Loucy (cell line): ENCODE results near the gene PLN.

Source experiments
- H2AFZ ChIP-seq: fragments of 200-600 bp; sonication (generic); 2 replicates; pipeline ENCODE4 v1.6.0; 2016; ENCODE audit warnings: antibody characterized with exemption, mild to moderate bottlenecking, low read length, moderate library complexity
- H3F3A ChIP-seq: fragments of 200-600 bp; 2 replicates; pipeline ENCODE4 v1.6.0; 2016; ENCODE audit warnings: antibody characterized with exemption, low read depth, mild to moderate bottlenecking
- H3K27me3 ChIP-seq: fragments of 200-600 bp; sonication (generic); 2 replicates; pipeline ENCODE4 v1.6.1; 2014; ENCODE audit warnings: low read length, mild to moderate bottlenecking; ENCODE audit not compliant: insufficient read depth, poor library complexity, severe bottlenecking
- H3K36me3 ChIP-seq: fragments of 200-600 bp; sonication (generic); 2 replicates; pipeline ENCODE4 v1.6.1; 2016; ENCODE audit warnings: low read length; ENCODE audit not compliant: insufficient read depth
- H3K4me1 ChIP-seq: fragments of 200-600 bp; sonication (generic); 2 replicates; pipeline ENCODE4 v1.5.1; 2014; ENCODE audit warnings: low read length, mild to moderate bottlenecking; ENCODE audit not compliant: insufficient read depth, poor library complexity, severe bottlenecking
- H3K4me2 ChIP-seq: fragments of 200-600 bp; sonication (generic); 2 replicates; pipeline ENCODE4 v1.6.0; 2014; ENCODE audit warnings: antibody characterized with exemption, low read length, low read depth, mild to moderate bottlenecking; ENCODE audit not compliant: poor library complexity, severe bottlenecking
- H3K4me3 ChIP-seq: fragments of 200-600 bp; sonication (generic); 2 replicates; pipeline ENCODE4 v1.5.1; 2014; ENCODE audit warnings: low read length, mild to moderate bottlenecking, mixed read lengths; ENCODE audit not compliant: poor library complexity, severe bottlenecking
- H3K79me2 ChIP-seq: fragments of 200-600 bp; sonication (generic); 2 replicates; pipeline ENCODE4 v1.6.1; 2014; ENCODE audit warnings: low read length; ENCODE audit not compliant: insufficient read depth
- H3K9ac ChIP-seq: fragments of 200-600 bp; sonication (generic); 2 replicates; pipeline ENCODE4 v1.6.0; 2014; ENCODE audit warnings: mild to moderate bottlenecking, low read depth, low read length, moderate library complexity; ENCODE audit not compliant: poor library complexity, severe bottlenecking
- H3K9me2 ChIP-seq: fragments of 200-600 bp; sonication (generic); replicated peaks from 2 replicates; pipeline ENCODE4 v1.6.1; 2016; ENCODE audit warnings: low read depth, low read length, mixed read lengths
- H3K9me3 ChIP-seq: fragments of 200-600 bp; sonication (generic); 2 replicates; pipeline ENCODE4 v1.6.1; 2014; ENCODE audit warnings: mild to moderate bottlenecking, antibody characterized with exemption, low read length, low read depth; ENCODE audit not compliant: insufficient read depth
- H4K20me1 ChIP-seq: fragments of 200-600 bp; sonication (generic); 2 replicates; pipeline ENCODE4 v1.6.0; 2014; ENCODE audit warnings: antibody characterized with exemption, low read length, mild to moderate bottlenecking; ENCODE audit not compliant: insufficient read depth, poor library complexity, severe bottlenecking
- EZH2phosphoT487 ChIP-seq: fragments of 200-600 bp; IDR thresholded peaks from 2 replicates; pipeline ENCODE4 v1.6.1; 2018; ENCODE audit warnings: antibody characterized with exemption, mild to moderate bottlenecking, moderate library complexity, borderline replicate concordance
- TF ChIP-seq, protein P1 (sequence below): fragments of 200-600 bp; sonication (generic); conservative IDR thresholded peaks from 2 replicates; pipeline ENCODE4 v1.5.1; 2014; ENCODE audit warnings: mild to moderate bottlenecking, antibody characterized with exemption, low read length

The PLN gene

DNA sequence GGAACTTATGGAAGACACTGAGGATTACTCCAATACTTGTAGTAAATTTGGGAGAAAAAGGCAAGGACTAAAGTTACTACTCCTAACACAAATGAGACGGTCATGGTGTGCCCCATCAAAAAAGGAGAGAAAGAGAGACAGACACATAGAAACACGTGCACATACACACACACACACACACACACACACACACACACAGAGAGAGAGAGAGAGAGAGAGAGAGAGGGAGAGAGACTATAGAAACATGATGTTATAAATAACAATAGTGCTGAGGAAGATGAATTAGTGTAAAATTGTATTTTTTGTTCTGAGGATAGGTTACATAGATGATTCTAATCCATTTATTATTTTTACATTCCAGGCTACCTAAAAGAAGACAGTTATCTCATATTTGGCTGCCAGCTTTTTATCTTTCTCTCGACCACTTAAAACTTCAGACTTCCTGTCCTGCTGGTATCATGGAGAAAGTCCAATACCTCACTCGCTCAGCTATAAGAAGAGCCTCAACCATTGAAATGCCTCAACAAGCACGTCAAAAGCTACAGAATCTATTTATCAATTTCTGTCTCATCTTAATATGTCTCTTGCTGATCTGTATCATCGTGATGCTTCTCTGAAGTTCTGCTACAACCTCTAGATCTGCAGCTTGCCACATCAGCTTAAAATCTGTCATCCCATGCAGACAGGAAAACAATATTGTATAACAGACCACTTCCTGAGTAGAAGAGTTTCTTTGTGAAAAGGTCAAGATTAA lies 10.5 kb downstream of the PLN start:
- H2AFZ ChIP-seq = no peak overlapping the region
- H3K4me1 ChIP-seq = peaks cover 33% of the 10 kb centered on the region
- H3K9me3 ChIP-seq = no peaks in the 10 kb centered on the region
- H3K27me3 ChIP-seq = no peaks in the 10 kb centered on the region
- peaks cover 9% of the 10 kb centered on the region for H3K36me3 ChIP-seq
- H3K79me2 ChIP-seq = peaks cover 41% of the 10 kb centered on the region
- no peak for TF ChIP-seq EZH2phosphoT487
- TF ChIP-seq, protein P1, sequence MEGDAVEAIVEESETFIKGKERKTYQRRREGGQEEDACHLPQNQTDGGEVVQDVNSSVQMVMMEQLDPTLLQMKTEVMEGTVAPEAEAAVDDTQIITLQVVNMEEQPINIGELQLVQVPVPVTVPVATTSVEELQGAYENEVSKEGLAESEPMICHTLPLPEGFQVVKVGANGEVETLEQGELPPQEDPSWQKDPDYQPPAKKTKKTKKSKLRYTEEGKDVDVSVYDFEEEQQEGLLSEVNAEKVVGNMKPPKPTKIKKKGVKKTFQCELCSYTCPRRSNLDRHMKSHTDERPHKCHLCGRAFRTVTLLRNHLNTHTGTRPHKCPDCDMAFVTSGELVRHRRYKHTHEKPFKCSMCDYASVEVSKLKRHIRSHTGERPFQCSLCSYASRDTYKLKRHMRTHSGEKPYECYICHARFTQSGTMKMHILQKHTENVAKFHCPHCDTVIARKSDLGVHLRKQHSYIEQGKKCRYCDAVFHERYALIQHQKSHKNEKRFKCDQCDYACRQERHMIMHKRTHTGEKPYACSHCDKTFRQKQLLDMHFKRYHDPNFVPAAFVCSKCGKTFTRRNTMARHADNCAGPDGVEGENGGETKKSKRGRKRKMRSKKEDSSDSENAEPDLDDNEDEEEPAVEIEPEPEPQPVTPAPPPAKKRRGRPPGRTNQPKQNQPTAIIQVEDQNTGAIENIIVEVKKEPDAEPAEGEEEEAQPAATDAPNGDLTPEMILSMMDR = no peak
- peak overlapping the region; percentile 53 for H3K4me3 ChIP-seq
- H3K9ac ChIP-seq = peak overlapping the region; percentile 7
- no peaks in the 10 kb centered on the region for H3K9me2 ChIP-seq
- peak overlapping the region; percentile 75 for H3K4me2 ChIP-seq
- peaks cover 11% of the 10 kb centered on the region; the same call in 1 of the 2 replicates for H3F3A ChIP-seq
- H4K20me1 ChIP-seq = no peaks in the 10 kb centered on the region

DNA sequence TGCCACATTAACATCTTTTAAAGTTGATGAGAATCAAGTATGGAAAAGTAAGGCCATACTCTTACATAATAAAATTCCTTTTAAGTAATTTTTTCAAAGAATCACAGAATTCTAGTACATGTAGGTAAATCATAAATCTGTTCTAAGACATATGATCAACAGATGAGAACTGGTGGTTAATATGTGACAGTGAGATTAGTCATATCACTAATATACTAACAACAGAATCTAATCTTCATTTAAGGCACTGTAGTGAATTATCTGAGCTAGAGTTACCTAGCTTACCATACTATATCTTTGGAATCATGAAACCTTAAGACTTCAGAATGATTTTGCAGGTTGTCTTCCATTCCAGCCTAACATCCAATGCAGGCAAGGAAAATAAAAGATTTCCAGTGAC lies 11.6 kb downstream of the PLN start:
- Histone ChIP-seq H3K36me3 (peaks cover 10% of the 10 kb centered on the region), H3K9me2 (no peaks in the 10 kb centered on the region), H3K9me3 (no peaks in the 10 kb centered on the region), H3K9ac (no peak overlapping the region), H2AFZ (no peak overlapping the region), H3K27me3 (no peaks in the 10 kb centered on the region), H3K79me2 (peaks cover 46% of the 10 kb centered on the region), H3K4me1 (peaks cover 32% of the 10 kb centered on the region), H4K20me1 (no peaks in the 10 kb centered on the region), H3F3A (peaks cover 11% of the 10 kb centered on the region; the same call in 1 of the 2 replicates), H3K4me3 (peak overlapping the region; percentile 53), H3K4me2 (peak overlapping the region; percentile 75)
- TF ChIP-seq, protein P1 = no peak
- TF ChIP-seq EZH2phosphoT487 = no peak

DNA sequence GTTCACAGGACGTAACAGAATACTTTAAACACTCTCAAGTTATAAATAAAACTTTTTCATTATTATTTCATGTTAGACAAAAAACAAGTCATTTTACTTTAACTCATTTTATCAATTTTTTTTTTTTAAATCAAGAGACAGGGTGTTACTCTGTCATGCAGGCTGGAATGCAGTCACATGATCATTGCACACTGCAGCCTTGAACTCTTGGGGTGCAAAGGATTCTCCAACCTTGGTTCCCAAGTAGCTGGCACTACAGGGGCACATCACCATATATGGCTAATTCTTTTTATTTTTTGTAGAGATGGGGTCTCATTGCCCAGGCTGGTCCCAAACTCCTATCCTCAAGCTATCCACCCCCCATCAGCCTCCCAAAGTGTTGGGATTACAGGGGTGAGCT lies 14.2 kb downstream of the PLN start:
- no peak for TF ChIP-seq EZH2phosphoT487
- TF ChIP-seq, protein P1 = no peak
- peaks cover 25% of the 10 kb centered on the region for H3K4me1 ChIP-seq
- no peaks in the 10 kb centered on the region for H3K9me2 ChIP-seq
- no peak overlapping the region for H3K9ac ChIP-seq
- peaks cover 35% of the 10 kb centered on the region for H3K79me2 ChIP-seq
- no peak overlapping the region for H3K4me3 ChIP-seq
- no peak overlapping the region for H3K4me2 ChIP-seq
- H3F3A ChIP-seq = peaks cover 11% of the 10 kb centered on the region; the same call in 1 of the 2 replicates
- H3K9me3 ChIP-seq = no peaks in the 10 kb centered on the region
- H2AFZ ChIP-seq = no peak overlapping the region
- no peaks in the 10 kb centered on the region for H3K27me3 ChIP-seq
- no peaks in the 10 kb centered on the region for H4K20me1 ChIP-seq
- H3K36me3 ChIP-seq = peaks cover 21% of the 10 kb centered on the region
